SK-N-SH (cell line): ENCODE results near the gene ATG16L2. TPM values are rescaled to one million over a fixed set of nuclear protein-coding genes. Genes with fewer than 3 reads are reported as not detected.

Experiments
- CTCF ChIA-PET: fragments of 300-600, 350-600 bp; formaldehyde crosslinking; extraction: SDS; loops from one replicate; lab custom pipeline; 2021; lab: Yijun Ruan, JAX
- POLR2A ChIA-PET: fragments of 350-600 bp; sonication (Branson Sonifier 250); formaldehyde crosslinking; extraction: SDS; loops from one replicate; lab custom pipeline; 2020; ENCODE audit warnings: antibody characterized with exemption, inconsistent platforms; lab: Yijun Ruan, JAX
- DNase-seq: peaks from one replicate; pipeline ENCODE4 v3.0.0; 2012
- H2AFZ ChIP-seq: fragments of 200-600 bp; sonication (generic); 2 replicates; pipeline ENCODE4 v1.8.1; 2016; ENCODE audit warnings: antibody characterized with exemption, mild to moderate bottlenecking, low read depth
- H3F3A ChIP-seq: fragments of 200-600 bp; sonication (generic); replicated peaks from 2 replicates; pipeline ENCODE3; 2016; ENCODE audit warnings: antibody characterized with exemption, mild to moderate bottlenecking; ENCODE audit not compliant: insufficient read depth
- H3K27ac ChIP-seq, 2 experiments: fragments of 200-500 bp in 1 of 2; fragments of 200-600 bp in 1 of 2; sonication (Bioruptor generic) in 1 of 2; sonication (generic), shearing (Covaris generic) in 1 of 2; 2 replicates each; pipeline versions ENCODE4 v1.5.1 to v1.6.1; 2014 to 2016; ENCODE audit warnings: low read depth in 2 of 2, inconsistent platforms in 1 of 2, low read length in 1 of 2, mild to moderate bottlenecking in 1 of 2, mixed read lengths in 1 of 2
- H3K27me3 ChIP-seq: fragments of 200-600 bp; sonication (generic), shearing (Covaris generic); 2 replicates; pipeline ENCODE4 v1.6.1; 2016; ENCODE audit warnings: mixed run types; ENCODE audit not compliant: insufficient read depth
- H3K36me3 ChIP-seq, 2 experiments: fragments of 200-500 bp in 1 of 2; fragments of 200-600 bp in 1 of 2; sonication (Bioruptor generic) in 1 of 2; sonication (generic) in 1 of 2; replicated peaks in 1 of 2; 2 replicates each; pipeline versions ENCODE3 to v1.5.1; 2014 to 2016; ENCODE audit warnings: low read length in 1 of 2, mild to moderate bottlenecking in 1 of 2; ENCODE audit not compliant: insufficient read depth in 2 of 2, control insufficient read depth in 1 of 2
- H3K4me1 ChIP-seq, 2 experiments: fragments of 200-500 bp in 1 of 2; fragments of 200-600 bp in 1 of 2; sonication (Bioruptor generic) in 1 of 2; sonication (generic), shearing (Covaris generic) in 1 of 2; 2 replicates each; pipeline versions ENCODE4 v1.5.1 to v1.6.1; 2014 to 2016; ENCODE audit warnings: low read depth in 1 of 2, low read length in 1 of 2, mixed run types in 1 of 2; ENCODE audit not compliant: insufficient read depth in 2 of 2, control insufficient read depth in 1 of 2
- H3K4me2 ChIP-seq: fragments of 200-600 bp; sonication (generic), shearing (Covaris generic); 2 replicates; pipeline ENCODE4 v1.6.1; 2017; ENCODE audit warnings: mixed run types
- H3K4me3 ChIP-seq, 2 experiments: fragments of 200-500 bp in 1 of 2; fragments of 200-600 bp in 1 of 2; sonication (Bioruptor generic) in 1 of 2; sonication (generic), shearing (Covaris generic) in 1 of 2; 2 replicates each; pipeline versions ENCODE4 v1.5.1 to v1.8.1; 2014 to 2016; ENCODE audit warnings: low read depth in 2 of 2, inconsistent platforms in 1 of 2, low read length in 1 of 2, mild to moderate bottlenecking in 1 of 2, mixed read lengths in 1 of 2, moderate library complexity in 1 of 2
- H3K79me2 ChIP-seq: fragments of 200-600 bp; sonication (generic); 2 replicates; pipeline ENCODE4 v1.8.1; 2017; ENCODE audit warnings: mild to moderate bottlenecking; ENCODE audit not compliant: insufficient read depth
- H3K9ac ChIP-seq: fragments of 200-600 bp; sonication (generic); 2 replicates; pipeline ENCODE4 v1.6.1; 2017; ENCODE audit warnings: mixed run types
- H3K9me2 ChIP-seq: fragments of 200-600 bp; sonication (generic); 2 replicates; pipeline ENCODE4 v1.6.1; 2017; ENCODE audit warnings: mixed run types
- H3K9me3 ChIP-seq: fragments of 200-600 bp; sonication (generic); 2 replicates; pipeline ENCODE4 v1.6.1; 2017; ENCODE audit warnings: mixed run types, mild to moderate bottlenecking, moderate library complexity
- H4K20me1 ChIP-seq: fragments of 200-600 bp; sonication (generic); 2 replicates; pipeline ENCODE4 v1.6.1; 2017; ENCODE audit warnings: mild to moderate bottlenecking, mixed run types; ENCODE audit not compliant: insufficient read depth
- EP300 ChIP-seq, 2 experiments: IDR thresholded peaks; 2 replicates each; pipeline versions ENCODE4 v1.4.0 to v1.6.1; 2012; ENCODE audit warnings: borderline replicate concordance in 1 of 2, low read depth in 1 of 2, low read length in 1 of 2
- EZH2phosphoT487 ChIP-seq: fragments of 200-600 bp; sonication (generic); IDR thresholded peaks from 2 replicates; pipeline ENCODE4 v1.6.1; 2017; ENCODE audit warnings: low read depth, mixed run types, mild to moderate bottlenecking, antibody characterized with exemption, moderate library complexity, borderline replicate concordance
- FOXM1 ChIP-seq: IDR thresholded peaks from 2 replicates; pipeline ENCODE4 v1.4.0; 2012; ENCODE audit warnings: low read depth, mild to moderate bottlenecking
- GABPA ChIP-seq: IDR thresholded peaks from 2 replicates; pipeline ENCODE4 v1.4.0; 2012; ENCODE audit warnings: low read depth, mild to moderate bottlenecking
- GATA2 ChIP-seq: sonication (generic); formaldehyde crosslinking; IDR thresholded peaks from 2 replicates; pipeline ENCODE4 v1.5.0; 2020; ENCODE audit warnings: mild to moderate bottlenecking, missing genetic modification reagents
- IRF3 ChIP-seq: fragments of 150-350 bp; IDR thresholded peaks from 2 replicates; pipeline ENCODE4 v1.6.1; 2016; ENCODE audit warnings: mild to moderate bottlenecking, low read depth, low read length
- MEF2A ChIP-seq: IDR thresholded peaks from 2 replicates; pipeline ENCODE4 v1.4.0; 2012; ENCODE audit warnings: low read depth, borderline replicate concordance
- MXI1 ChIP-seq: IDR thresholded peaks from 2 replicates; pipeline ENCODE4 v1.6.1; 2012; ENCODE audit warnings: mild to moderate bottlenecking, low read depth, low read length, improper control_type of control experiment
- POLR2AphosphoS5 ChIP-seq: IDR thresholded peaks from 2 replicates; pipeline ENCODE4 v1.6.1; 2012; ENCODE audit warnings: low read depth, low read length
- RXRA ChIP-seq: IDR thresholded peaks from 2 replicates; pipeline ENCODE4 v1.4.0; 2012; ENCODE audit warnings: low read depth, mild to moderate bottlenecking, borderline replicate concordance
- SIN3A ChIP-seq: IDR thresholded peaks from 2 replicates; pipeline ENCODE4 v1.6.1; 2012; ENCODE audit warnings: low read depth, mild to moderate bottlenecking, low read length, moderate library complexity, borderline replicate concordance
- SMC3 ChIP-seq: IDR thresholded peaks from 2 replicates; pipeline ENCODE4 v1.6.1; 2012; ENCODE audit warnings: low read depth, low read length, improper control_type of control experiment
- TCF12 ChIP-seq: IDR thresholded peaks from 2 replicates; pipeline ENCODE4 v1.4.0; 2012
- TEAD4 ChIP-seq: IDR thresholded peaks from 2 replicates; pipeline ENCODE4 v1.4.0; 2012; ENCODE audit warnings: mild to moderate bottlenecking, borderline replicate concordance; ENCODE audit not compliant: insufficient read depth
- ZBTB33 ChIP-seq: IDR thresholded peaks from 2 replicates; pipeline ENCODE4 v1.4.0; 2012; ENCODE audit warnings: low read depth, borderline replicate concordance
- WGBS: methylation state at CpG from one replicate; pipeline ENCODE4 v1.1.6; 2017; ENCODE audit warnings: low lambda C conversion rate; 5-methylcytosine and 5-hydroxymethylcytosine counted together
- polyA plus RNA-seq, 3 experiments: library from polyadenylated mRNA; depleted of rRNA; stranded (reverse); fragments of >200 nt; gene quantifications; 2 replicates each; pipeline ENCODE4 v1.2.3, GENCODE V29; 2012
- TF ChIP-seq, protein P1 (sequence below): fragments of 150-350 bp; IDR thresholded peaks from 2 replicates; pipeline ENCODE4 v1.6.1; 2017; ENCODE audit warnings: antibody characterized with exemption, low read length, low read depth, borderline replicate concordance
- TF ChIP-seq, protein P2 (sequence below): IDR thresholded peaks from 2 replicates; pipeline ENCODE4; 2012
- TF ChIP-seq, protein P3 (sequence below): IDR thresholded peaks from 2 replicates; pipeline ENCODE4 v1.6.1; 2012; ENCODE audit warnings: mild to moderate bottlenecking, low read depth, low read length, moderate library complexity

ATG16L2 gene
- polyA plus RNA-seq, 1 of the 3 experiments (the other 2 are of a cell fraction), result 26.9 TPM

- no peaks in the 10 kb centered on the region for H3K79me2 ChIP-seq
- peak overlapping the region; percentile 43 to 61 for H3K4me3 ChIP-seq
- H3K27me3 ChIP-seq, result no peaks in the 10 kb centered on the region
- H3K4me2 ChIP-seq, result peak overlapping the region; percentile 80
- no peaks in the 10 kb centered on the region for H3K9me2 ChIP-seq
- no peaks in the 10 kb centered on the region for H4K20me1 ChIP-seq
- no peaks in the 10 kb centered on the region for H3K36me3 ChIP-seq
- peaks cover 6 to 24% of the 10 kb centered on the region in 2 experiments; a peak in 2 of 4 replicates for H3K4me1 ChIP-seq
- no peaks in the 10 kb centered on the region for H3K9me3 ChIP-seq
- peak overlapping the region in 1 of 2 experiments; percentile 73; a peak in 2 of 4 replicates for H3K27ac ChIP-seq
- H3K9ac ChIP-seq, result peak overlapping the region; percentile 36; the same call in 1 of the 2 replicates
- TF ChIP-seq, protein P1, sequence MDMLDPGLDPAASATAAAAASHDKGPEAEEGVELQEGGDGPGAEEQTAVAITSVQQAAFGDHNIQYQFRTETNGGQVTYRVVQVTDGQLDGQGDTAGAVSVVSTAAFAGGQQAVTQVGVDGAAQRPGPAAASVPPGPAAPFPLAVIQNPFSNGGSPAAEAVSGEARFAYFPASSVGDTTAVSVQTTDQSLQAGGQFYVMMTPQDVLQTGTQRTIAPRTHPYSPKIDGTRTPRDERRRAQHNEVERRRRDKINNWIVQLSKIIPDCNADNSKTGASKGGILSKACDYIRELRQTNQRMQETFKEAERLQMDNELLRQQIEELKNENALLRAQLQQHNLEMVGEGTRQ, result no peak
- TF ChIP-seq, protein P2, sequence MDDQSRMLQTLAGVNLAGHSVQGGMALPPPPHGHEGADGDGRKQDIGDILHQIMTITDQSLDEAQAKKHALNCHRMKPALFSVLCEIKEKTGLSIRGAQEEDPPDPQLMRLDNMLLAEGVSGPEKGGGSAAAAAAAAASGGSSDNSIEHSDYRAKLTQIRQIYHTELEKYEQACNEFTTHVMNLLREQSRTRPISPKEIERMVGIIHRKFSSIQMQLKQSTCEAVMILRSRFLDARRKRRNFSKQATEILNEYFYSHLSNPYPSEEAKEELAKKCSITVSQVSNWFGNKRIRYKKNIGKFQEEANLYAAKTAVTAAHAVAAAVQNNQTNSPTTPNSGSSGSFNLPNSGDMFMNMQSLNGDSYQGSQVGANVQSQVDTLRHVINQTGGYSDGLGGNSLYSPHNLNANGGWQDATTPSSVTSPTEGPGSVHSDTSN, result no peak
- no peak for TF ChIP-seq IRF3
- TF ChIP-seq MEF2A, result no peak
- no peak for TF ChIP-seq EP300 (IDR thresholded peaks at IDR 0.05; ENCODE audit: borderline replicate concordance in 1 of 2, low read depth in 1 of 2, low read length in 1 of 2)
- no peak for TF ChIP-seq RXRA
- TF ChIP-seq SIN3A, result no peak
- no peak for TF ChIP-seq SMC3
- TF ChIP-seq TCF12, result no peak
- TF ChIP-seq, protein P3, sequence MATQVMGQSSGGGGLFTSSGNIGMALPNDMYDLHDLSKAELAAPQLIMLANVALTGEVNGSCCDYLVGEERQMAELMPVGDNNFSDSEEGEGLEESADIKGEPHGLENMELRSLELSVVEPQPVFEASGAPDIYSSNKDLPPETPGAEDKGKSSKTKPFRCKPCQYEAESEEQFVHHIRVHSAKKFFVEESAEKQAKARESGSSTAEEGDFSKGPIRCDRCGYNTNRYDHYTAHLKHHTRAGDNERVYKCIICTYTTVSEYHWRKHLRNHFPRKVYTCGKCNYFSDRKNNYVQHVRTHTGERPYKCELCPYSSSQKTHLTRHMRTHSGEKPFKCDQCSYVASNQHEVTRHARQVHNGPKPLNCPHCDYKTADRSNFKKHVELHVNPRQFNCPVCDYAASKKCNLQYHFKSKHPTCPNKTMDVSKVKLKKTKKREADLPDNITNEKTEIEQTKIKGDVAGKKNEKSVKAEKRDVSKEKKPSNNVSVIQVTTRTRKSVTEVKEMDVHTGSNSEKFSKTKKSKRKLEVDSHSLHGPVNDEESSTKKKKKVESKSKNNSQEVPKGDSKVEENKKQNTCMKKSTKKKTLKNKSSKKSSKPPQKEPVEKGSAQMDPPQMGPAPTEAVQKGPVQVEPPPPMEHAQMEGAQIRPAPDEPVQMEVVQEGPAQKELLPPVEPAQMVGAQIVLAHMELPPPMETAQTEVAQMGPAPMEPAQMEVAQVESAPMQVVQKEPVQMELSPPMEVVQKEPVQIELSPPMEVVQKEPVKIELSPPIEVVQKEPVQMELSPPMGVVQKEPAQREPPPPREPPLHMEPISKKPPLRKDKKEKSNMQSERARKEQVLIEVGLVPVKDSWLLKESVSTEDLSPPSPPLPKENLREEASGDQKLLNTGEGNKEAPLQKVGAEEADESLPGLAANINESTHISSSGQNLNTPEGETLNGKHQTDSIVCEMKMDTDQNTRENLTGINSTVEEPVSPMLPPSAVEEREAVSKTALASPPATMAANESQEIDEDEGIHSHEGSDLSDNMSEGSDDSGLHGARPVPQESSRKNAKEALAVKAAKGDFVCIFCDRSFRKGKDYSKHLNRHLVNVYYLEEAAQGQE, result no peak
- no peak for TF ChIP-seq POLR2AphosphoS5
- TF ChIP-seq EZH2phosphoT487, result no peak
- no peak for TF ChIP-seq MXI1
- TF ChIP-seq ZBTB33, result no peak
- no peak for TF ChIP-seq FOXM1
- TF ChIP-seq TEAD4, result no peak
- TF ChIP-seq GATA2, result no peak
- no peak for TF ChIP-seq GABPA
- no peak for DNase-seq
- POLR2A ChIA-PET, result no interaction called here
- CTCF ChIA-PET, result interaction anchor here (0.9 to 4.1 kb wide), 5 partner anchors 8 to 468 kb away, joined by 4 to 31 read pairs (median 6); no protein-coding TSS in a partner anchor
- peak overlapping the region; percentile 43; the same call in 1 of the 2 replicates for H2AFZ ChIP-seq
- H3F3A ChIP-seq, result no peaks in the 10 kb centered on the region
- WGBS, result 74% methylated on average over 34 of the region's 50 CpGs
These were observed 7.2 kb downstream of the ATG16L2 start for GRCh38 chr11:72821221-72821919.
